Smooth muscle cell (in vitro differentiated cells): Measurements from ENCODE around the gene IGFLR1. TPM values are rescaled to one million over a fixed set of nuclear protein-coding genes. Genes with fewer than 3 reads are reported as not detected.

Experiments
- DNase-seq: peaks from one replicate; lab custom pipeline; 2025; ENCODE audit not compliant: unreplicated experiment; lab: John Stamatoyannopoulos, UW
- H2AFZ ChIP-seq: fragments of 200-600 bp; sonication (generic); 2 replicates; pipeline ENCODE4 v1.6.0; 2016; ENCODE audit warnings: antibody characterized with exemption, low read depth, mild to moderate bottlenecking
- H3F3A ChIP-seq: fragments of 200-600 bp; sonication (generic); 2 replicates; pipeline ENCODE4 v1.6.0; 2017; ENCODE audit warnings: antibody characterized with exemption, low read depth
- H3K27ac ChIP-seq: fragments of 200-600 bp; sonication (generic); 2 replicates; pipeline ENCODE4 v1.5.1; 2016; ENCODE audit warnings: low read depth, mild to moderate bottlenecking
- H3K27me3 ChIP-seq: fragments of 200-600 bp; sonication (generic); 2 replicates; pipeline ENCODE4 v1.6.1; 2016; ENCODE audit warnings: low read depth, mild to moderate bottlenecking
- H3K36me3 ChIP-seq: fragments of 200-600 bp; sonication (generic); 2 replicates; pipeline ENCODE4 v1.5.1; 2016; ENCODE audit warnings: low read depth
- H3K4me1 ChIP-seq: fragments of 200-600 bp; sonication (generic); 2 replicates; pipeline ENCODE4 v1.5.1; 2016; ENCODE audit warnings: low read depth
- H3K4me2 ChIP-seq: fragments of 200-600 bp; sonication (generic); 2 replicates; pipeline ENCODE4 v1.6.0; 2016; ENCODE audit warnings: mild to moderate bottlenecking
- H3K4me3 ChIP-seq: fragments of 200-600 bp; sonication (generic); 2 replicates; pipeline ENCODE4 v1.5.1; 2016; ENCODE audit warnings: mild to moderate bottlenecking
- H3K79me2 ChIP-seq: fragments of 200-600 bp; sonication (generic); 2 replicates; pipeline ENCODE4 v1.6.0; 2016; ENCODE audit warnings: low read depth, mild to moderate bottlenecking
- H3K9ac ChIP-seq: fragments of 200-600 bp; sonication (generic); 2 replicates; pipeline ENCODE4 v1.6.0; 2016; ENCODE audit warnings: low read depth
- H3K9me3 ChIP-seq: fragments of 200-600 bp; sonication (generic); replicated peaks from 2 replicates; pipeline ENCODE4 v1.5.1; 2016; ENCODE audit warnings: low read depth
- H4K20me1 ChIP-seq: fragments of 200-600 bp; sonication (generic); 2 replicates; pipeline ENCODE4 v1.6.0; 2016; ENCODE audit warnings: low read depth
- CTCF ChIP-seq: fragments of 200-600 bp; sonication (generic); IDR thresholded peaks from 2 replicates; pipeline ENCODE4 v1.5.1; 2017; ENCODE audit warnings: borderline replicate concordance, mild to moderate bottlenecking, antibody characterized with exemption; ENCODE audit not compliant: insufficient read depth, poor library complexity, severe bottlenecking
- WGBS: methylation state at CpG from one replicate; pipeline ENCODE4 v1.1.7; 2016; ENCODE audit warnings: low lambda C conversion rate; 5-methylcytosine and 5-hydroxymethylcytosine counted together
- polyA plus RNA-seq: library from polyadenylated mRNA; unstranded; fragments of >200 nt; fragmentation: Nextera tagmentation; extraction: Ambion mirVana; gene quantifications from 2 replicates; pipeline ENCODE4 v1.2.1, GENCODE V29; 2016
- total RNA-seq: library from RNA; depleted of rRNA; stranded (reverse); fragments of >200 nt; gene quantifications from 2 replicates; pipeline ENCODE4 v1.2.3, GENCODE V29; 2014

IGFLR1 gene
- total and polyA plus RNA-seq, 2 experiments from 2014 or later = 1.2 to 1.4 TPM

- Histone ChIP-seq H3K27ac (no peak overlapping the region), H3K27me3 (no peaks in the 10 kb centered on the region), H3K4me1 (peaks cover 2% of the 10 kb centered on the region), H3K9me3 (no peaks in the 10 kb centered on the region), H4K20me1 (peaks cover 13% of the 10 kb centered on the region), H3K4me2 (no peak overlapping the region), H3K79me2 (no peaks in the 10 kb centered on the region), H3K36me3 (no peaks in the 10 kb centered on the region), H2AFZ (no peak overlapping the region), H3K9ac (no peak overlapping the region), H3F3A (no peaks in the 10 kb centered on the region), H3K4me3 (no peak overlapping the region)
- DNase-seq = no peak
- 91% methylated on average over 5 of the region's 5 CpGs for WGBS
- TF ChIP-seq CTCF = no peak
These were observed 7.4 kb downstream of the IGFLR1 start for GRCh38 chr19:35734889-35735288.

- no peak overlapping the region for H3K4me2 ChIP-seq
- H3K4me3 ChIP-seq = no peak overlapping the region
- no peaks in the 10 kb centered on the region for H3K79me2 ChIP-seq
- H3K9ac ChIP-seq = no peak overlapping the region
- H3K9me3 ChIP-seq = no peaks in the 10 kb centered on the region
- peaks cover 13% of the 10 kb centered on the region for H4K20me1 ChIP-seq
- H3F3A ChIP-seq = no peaks in the 10 kb centered on the region
- DNase-seq = no peak
- TF ChIP-seq CTCF = no peak
- H3K36me3 ChIP-seq = no peaks in the 10 kb centered on the region
- H3K4me1 ChIP-seq = no peaks in the 10 kb centered on the region
- H2AFZ ChIP-seq = no peak overlapping the region
- 96% methylated on average over 8 of the region's 8 CpGs for WGBS
- H3K27ac ChIP-seq = no peak overlapping the region
- H3K27me3 ChIP-seq = no peaks in the 10 kb centered on the region
These were observed 8.0 kb downstream of the IGFLR1 start for GRCh38 chr19:35734273-35734672.

GRCh38 chr19:35733180-35734125, 8.8 kb downstream of the IGFLR1 start:
- no peak for TF ChIP-seq CTCF
- H3K36me3 ChIP-seq = no peaks in the 10 kb centered on the region
- no peak overlapping the region for H3K27ac ChIP-seq
- no peaks in the 10 kb centered on the region for H3K4me1 ChIP-seq
- H3K9ac ChIP-seq = no peak overlapping the region
- H3K9me3 ChIP-seq = no peaks in the 10 kb centered on the region
- no peaks in the 10 kb centered on the region for H3K27me3 ChIP-seq
- no peak for DNase-seq
- H3F3A ChIP-seq = no peaks in the 10 kb centered on the region
- WGBS = 95% methylated on average over 25 of the region's 35 CpGs
- peaks cover 16% of the 10 kb centered on the region for H4K20me1 ChIP-seq
- no peak overlapping the region for H2AFZ ChIP-seq
- no peak overlapping the region for H3K4me2 ChIP-seq
- H3K4me3 ChIP-seq = no peak overlapping the region
- H3K79me2 ChIP-seq = no peaks in the 10 kb centered on the region
